Measurements from ENCODE around the gene NNMT.

The NNMT gene

DNA sequence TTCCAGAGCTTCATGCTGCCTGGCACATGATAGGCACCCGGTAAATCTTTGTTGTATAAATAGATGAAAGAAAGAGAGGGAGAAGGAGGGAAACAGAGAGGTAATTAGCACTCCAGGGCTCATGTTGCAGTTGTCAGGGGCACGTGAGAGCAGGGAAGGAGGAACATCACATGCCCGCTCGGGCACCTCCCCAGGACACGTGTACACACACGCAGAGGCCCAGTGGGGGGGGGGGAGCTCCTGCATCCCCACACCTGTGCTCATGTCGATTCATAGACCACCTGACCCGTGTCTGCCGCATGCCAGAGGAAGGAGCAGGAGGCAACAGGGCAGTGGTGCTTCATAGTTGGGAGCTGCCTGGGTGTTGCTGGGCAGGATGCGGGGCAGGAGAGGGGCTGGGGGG, 37.1 kb upstream of the NNMT start:
- TF ChIP-seq, protein P1, sequence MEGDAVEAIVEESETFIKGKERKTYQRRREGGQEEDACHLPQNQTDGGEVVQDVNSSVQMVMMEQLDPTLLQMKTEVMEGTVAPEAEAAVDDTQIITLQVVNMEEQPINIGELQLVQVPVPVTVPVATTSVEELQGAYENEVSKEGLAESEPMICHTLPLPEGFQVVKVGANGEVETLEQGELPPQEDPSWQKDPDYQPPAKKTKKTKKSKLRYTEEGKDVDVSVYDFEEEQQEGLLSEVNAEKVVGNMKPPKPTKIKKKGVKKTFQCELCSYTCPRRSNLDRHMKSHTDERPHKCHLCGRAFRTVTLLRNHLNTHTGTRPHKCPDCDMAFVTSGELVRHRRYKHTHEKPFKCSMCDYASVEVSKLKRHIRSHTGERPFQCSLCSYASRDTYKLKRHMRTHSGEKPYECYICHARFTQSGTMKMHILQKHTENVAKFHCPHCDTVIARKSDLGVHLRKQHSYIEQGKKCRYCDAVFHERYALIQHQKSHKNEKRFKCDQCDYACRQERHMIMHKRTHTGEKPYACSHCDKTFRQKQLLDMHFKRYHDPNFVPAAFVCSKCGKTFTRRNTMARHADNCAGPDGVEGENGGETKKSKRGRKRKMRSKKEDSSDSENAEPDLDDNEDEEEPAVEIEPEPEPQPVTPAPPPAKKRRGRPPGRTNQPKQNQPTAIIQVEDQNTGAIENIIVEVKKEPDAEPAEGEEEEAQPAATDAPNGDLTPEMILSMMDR (IDR thresholded peaks at IDR 0.05; ENCODE audit: extremely low read depth, missing control alignments) = no peak
- DNase-seq (ENCODE audit: low spot score) = no peak

DNA sequence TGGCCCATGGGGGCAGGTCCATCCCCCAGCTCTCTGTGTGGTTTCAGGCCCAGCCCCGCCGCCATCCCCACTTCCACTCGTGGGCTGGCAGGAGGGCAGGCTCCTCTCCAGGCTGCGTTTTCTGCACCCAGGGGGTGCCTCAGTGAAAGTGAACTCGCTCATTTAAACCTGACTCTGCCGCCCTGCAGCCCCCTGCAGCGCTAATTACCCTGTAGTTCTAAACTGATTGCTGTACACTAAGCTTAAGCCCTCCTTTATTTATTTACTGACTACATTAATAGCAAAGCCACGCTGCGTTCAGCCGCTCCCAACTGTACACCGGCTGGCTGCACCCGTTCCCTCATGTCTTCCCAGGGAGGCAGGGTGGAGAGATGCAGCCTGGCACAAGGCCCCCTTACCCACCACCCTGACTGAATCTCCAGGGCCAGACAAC, 36.6 kb upstream of the NNMT start:
- no peak for DNase-seq (ENCODE audit: low spot score)
- TF ChIP-seq, protein P1 (IDR thresholded peaks at IDR 0.05; ENCODE audit: extremely low read depth, missing control alignments) = no peak

DNA sequence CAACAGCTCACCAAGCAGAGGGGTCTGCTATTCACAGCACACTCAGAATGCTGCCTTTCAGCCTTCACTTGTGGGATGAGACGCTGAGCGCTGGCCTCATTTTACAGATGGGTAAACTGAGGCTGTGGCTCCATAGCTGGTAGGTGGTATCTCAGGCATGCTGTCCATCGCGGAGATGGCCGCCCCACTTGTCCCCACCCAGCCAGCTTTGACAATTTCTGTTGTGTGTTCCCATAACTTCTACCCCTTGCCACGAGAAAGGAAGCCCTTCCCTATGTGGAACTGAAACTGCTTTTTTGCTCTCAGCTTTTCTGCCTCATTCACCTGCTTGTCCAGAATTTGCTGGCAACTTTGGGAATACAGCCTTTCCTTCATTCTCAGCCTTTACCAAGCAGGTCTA, 36.1 kb upstream of the NNMT start:
- no peak for DNase-seq (ENCODE audit: low spot score)
- TF ChIP-seq, protein P1 (IDR thresholded peaks at IDR 0.05; ENCODE audit: extremely low read depth, missing control alignments) = no peak

DNA sequence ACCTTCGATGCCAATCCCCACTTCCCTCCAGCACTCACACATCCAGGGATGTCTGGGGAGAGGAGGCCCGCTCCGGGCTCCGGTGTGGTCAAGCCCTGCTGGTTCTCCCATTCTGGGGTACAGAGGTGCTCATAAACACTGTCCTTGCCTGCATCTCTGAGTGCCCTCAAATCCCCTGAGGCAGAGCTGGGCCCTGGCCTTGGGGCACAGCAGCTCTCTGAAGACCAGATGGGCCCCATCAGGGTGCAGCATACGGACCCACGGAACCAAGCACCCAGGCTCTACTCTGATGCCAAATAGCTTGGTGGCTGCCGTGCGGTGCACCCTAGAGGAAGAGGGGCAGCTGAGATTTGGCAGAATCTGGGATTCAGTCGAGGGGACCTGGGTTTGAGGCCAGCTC, 35.7 kb upstream of the NNMT start:
- TF ChIP-seq, protein P1 (IDR thresholded peaks at IDR 0.05; ENCODE audit: extremely low read depth, missing control alignments) = no peak
- DNase-seq (ENCODE audit: low spot score) = no peak

DNA sequence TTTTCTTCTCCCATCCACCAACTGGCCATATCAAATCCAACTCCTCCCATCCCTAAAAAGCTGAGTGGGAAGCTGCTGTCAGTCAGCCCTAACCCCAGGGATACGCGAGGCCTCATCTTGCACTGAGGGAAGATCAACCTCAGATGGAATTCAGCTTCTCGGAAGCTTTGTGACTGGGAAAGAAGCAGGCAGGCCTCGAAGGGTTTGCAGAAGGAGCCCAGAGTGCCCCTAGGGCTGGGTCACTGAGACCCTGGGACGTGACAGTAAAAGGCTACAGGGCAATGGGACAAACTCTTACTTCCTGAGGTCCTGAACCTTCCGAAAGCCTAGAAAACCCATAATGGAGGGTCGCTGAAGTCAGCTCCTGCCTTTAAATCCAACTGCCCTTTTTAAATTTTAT, 34.4 kb upstream of the NNMT start:
- DNase-seq (ENCODE audit: low spot score) = no peak
- TF ChIP-seq, protein P1 (IDR thresholded peaks at IDR 0.05; ENCODE audit: extremely low read depth, missing control alignments) = no peak

DNA sequence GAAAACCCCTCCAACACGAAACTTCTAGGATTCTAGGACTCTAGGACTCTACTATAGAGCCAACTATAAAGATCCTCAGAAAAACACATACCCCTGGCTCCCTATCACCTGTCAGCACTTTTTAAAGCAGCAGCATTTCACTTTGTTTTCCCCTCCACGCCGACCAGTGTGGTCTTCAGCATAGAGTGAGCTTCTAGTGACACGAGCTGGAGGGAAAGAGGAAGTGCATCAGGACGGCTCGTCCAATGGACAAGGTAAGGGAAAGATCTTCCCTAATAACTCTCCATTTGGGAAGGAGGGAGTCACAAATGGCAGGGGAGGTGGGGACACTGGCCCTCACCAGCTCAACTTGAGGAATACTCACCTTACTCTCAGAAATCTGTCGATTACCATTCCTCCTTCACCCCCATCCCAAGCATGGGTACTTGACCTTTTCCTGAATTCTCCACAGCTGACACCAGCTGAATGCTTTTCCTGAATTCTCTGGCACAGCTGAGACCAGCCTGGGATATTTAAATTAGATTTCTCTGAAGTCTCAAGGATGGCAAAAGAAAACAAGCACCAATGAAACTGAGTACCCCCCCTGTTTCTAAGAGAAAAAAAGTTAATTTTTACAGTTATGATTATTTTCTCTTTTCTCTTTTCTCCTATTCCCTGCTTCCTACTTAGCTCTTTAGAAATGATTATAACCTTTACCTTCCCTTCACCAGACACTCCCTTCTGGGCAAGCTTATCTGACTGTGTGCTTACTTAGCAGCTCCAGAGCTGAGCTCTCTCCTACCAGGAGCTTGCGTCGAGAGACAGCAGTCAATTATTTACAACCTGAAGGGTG, 33.3 kb upstream of the NNMT start:
- TF ChIP-seq, protein P1 (IDR thresholded peaks at IDR 0.05; ENCODE audit: extremely low read depth, missing control alignments) = no peak
- no peak for DNase-seq (ENCODE audit: low spot score)

DNA sequence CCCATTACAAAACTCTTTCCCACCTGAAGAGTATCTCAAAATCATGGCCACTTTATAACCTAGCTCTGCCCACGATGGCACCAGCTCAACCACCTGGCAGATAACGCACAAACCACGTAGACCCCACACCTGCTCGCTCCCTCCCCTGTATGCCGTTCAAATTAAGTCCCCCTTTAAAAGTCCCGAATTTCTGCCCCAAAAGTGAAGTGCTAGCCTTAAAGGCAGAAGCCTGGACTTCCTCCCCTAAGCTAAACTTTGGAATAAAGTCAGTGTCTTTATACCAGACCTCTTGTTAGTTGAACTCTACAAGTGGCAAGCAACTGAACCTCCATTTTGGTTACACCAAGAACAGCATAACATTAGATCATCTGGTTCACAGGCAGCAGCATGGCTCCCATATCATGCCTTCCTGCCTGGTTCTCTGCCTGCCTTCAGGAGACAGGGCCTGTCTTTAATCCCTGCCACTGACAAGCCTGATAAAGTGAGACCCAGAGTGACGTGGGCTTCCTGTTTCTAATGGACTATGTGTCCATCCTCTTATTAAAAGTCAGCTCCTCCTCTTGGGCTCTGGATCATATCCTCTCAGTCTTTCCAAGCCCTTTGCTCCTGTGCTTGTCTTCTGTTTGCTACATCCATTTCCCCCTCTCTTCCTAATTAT, 32.6 kb upstream of the NNMT start:
- no peak for DNase-seq (ENCODE audit: low spot score)

More for the DNA sequence above, 32.6 kb upstream of the NNMT start:
- TF ChIP-seq, protein P1 (IDR thresholded peaks at IDR 0.05; ENCODE audit: extremely low read depth, missing control alignments) = no peak
